Suprapubic skin (tissue), 4 donors: ENCODE measurements around the gene FUT4. TPM values are rescaled to one million over a fixed set of nuclear protein-coding genes. Genes with fewer than 3 reads are reported as not detected.
"Not testable (repeated sequence)": the region's sequence is repeated elsewhere in the genome, so short reads cannot be mapped to it uniquely, and the experiment has no call there.

Experiments
- DNase-seq, 2 donors: peaks; one replicate each; pipeline ENCODE4 v3.0.0-alpha.2; 2019; ENCODE audit warnings: low spot score in 2 of 2
- H3K27ac ChIP-seq: fragments of 200-600 bp; sonication (generic); one replicate; pipeline ENCODE4 v1.5.1; 2019
- H3K27me3 ChIP-seq: fragments of 200-600 bp; sonication (generic); one replicate; pipeline ENCODE4 v1.5.1; 2019
- H3K36me3 ChIP-seq: fragments of 200-600 bp; sonication (generic); one replicate; pipeline ENCODE4 v1.5.1; 2019
- H3K4me1 ChIP-seq: fragments of 200-600 bp; sonication (generic); one replicate; pipeline ENCODE4 v1.5.1; 2019
- H3K4me3 ChIP-seq: fragments of 200-600 bp; sonication (generic); one replicate; pipeline ENCODE4 v1.5.1; 2019; ENCODE audit warnings: mild to moderate bottlenecking
- H3K9me3 ChIP-seq: fragments of 200-600 bp; sonication (generic); one replicate; pipeline ENCODE4 v1.5.1; 2019
- CTCF ChIP-seq, 2 donors: fragments of 200-600 bp in 1 of 2; fragments of 450-650 bp in 1 of 2; sonication (generic) in 1 of 2; IDR thresholded peaks; one replicate each; pipeline ENCODE4 v1.5.1; 2016 to 2019; ENCODE audit warnings: antibody characterized with exemption in 2 of 2, mild to moderate bottlenecking in 1 of 2, moderate library complexity in 1 of 2
- EP300 ChIP-seq: sonication (generic); formaldehyde crosslinking; IDR thresholded peaks from one replicate; pipeline ENCODE4 v1.6.1; 2017; ENCODE audit warnings: antibody characterized with exemption
- POLR2A ChIP-seq, 2 donors: fragments of 450-650 bp; IDR thresholded peaks; one replicate each; pipeline ENCODE4 v1.6.1; 2017; ENCODE audit warnings: antibody characterized with exemption in 2 of 2, mild to moderate bottlenecking in 2 of 2, moderate library complexity in 2 of 2
- POLR2AphosphoS5 ChIP-seq, 3 donors: sonication (generic); formaldehyde crosslinking; IDR thresholded peaks; one replicate each; pipeline ENCODE4 v1.6.1; 2017; ENCODE audit warnings: antibody characterized with exemption in 3 of 3
- WGBS: methylation state at CpG from one replicate; pipeline ENCODE4 v1.1.5; 2018; 5-methylcytosine and 5-hydroxymethylcytosine counted together
- total RNA-seq, 4 donors: library from RNA; depleted of rRNA; stranded (reverse); fragments of >200 nt; gene quantifications; one replicate each; pipeline ENCODE4 v1.1.0, GENCODE V29; 2016

Gene FUT4
- total RNA-seq, 4 donors from 2014 or later = 1.6 to 3.5 (median 2.8) TPM

- TF ChIP-seq POLR2A (IDR thresholded peaks at IDR 0.05) = no peak
- TF ChIP-seq EP300 = no peak
- TF ChIP-seq CTCF (IDR thresholded peaks at IDR 0.05) = no peak
- no peak for TF ChIP-seq POLR2AphosphoS5 (IDR thresholded peaks at IDR 0.05)
- Histone ChIP-seq H3K4me1 (peaks cover 9% of the 10 kb centered on the region), H3K27me3 (no peaks in the 10 kb centered on the region), H3K4me3 (no peak overlapping the region), H3K36me3 (no peaks in the 10 kb centered on the region), H3K9me3 (no peaks in the 10 kb centered on the region), H3K27ac (no peak overlapping the region)
- WGBS = 93% methylated on average over 4 of the region's 4 CpGs
- DNase-seq = no peak
Measured at GRCh38 chr11:94568717-94569116, 25.0 kb downstream of the FUT4 start.

GRCh38 chr11:94572975-94573374 is 29.3 kb downstream of the FUT4 start:
- WGBS = 93% methylated on average over 2 of the region's 2 CpGs
- not testable (repeated sequence) for DNase-seq, H3K9me3 ChIP-seq, H3K4me1 ChIP-seq, H3K4me3 ChIP-seq, H3K27me3 ChIP-seq, H3K27ac ChIP-seq, H3K36me3 ChIP-seq

GRCh38 chr11:94574193-94574961 is 30.7 kb downstream of the FUT4 start:
- Histone ChIP-seq H3K27ac (peak overlapping the region; percentile 2), H3K36me3 (no peaks in the 10 kb centered on the region)

GRCh38 chr11:94576306-94576705 is 32.6 kb downstream of the FUT4 start:
- H3K4me3 ChIP-seq = no peak overlapping the region
- TF ChIP-seq CTCF (IDR thresholded peaks at IDR 0.05) (no peak), EP300 (no peak), POLR2AphosphoS5 (IDR thresholded peaks at IDR 0.05) (no peak), POLR2A (IDR thresholded peaks at IDR 0.05) (no peak)
- H3K27me3 ChIP-seq = no peaks in the 10 kb centered on the region
- H3K27ac ChIP-seq = no peak overlapping the region
- H3K9me3 ChIP-seq = no peaks in the 10 kb centered on the region
- 72% methylated on average over 5 of the region's 5 CpGs for whole genome bisulfite sequencing
- DNase-seq = no peak
- no peaks in the 10 kb centered on the region for H3K4me1 ChIP-seq
- H3K36me3 ChIP-seq = no peaks in the 10 kb centered on the region

More at GRCh38 chr11:94574193-94574961, 30.7 kb downstream of the FUT4 start:
- peak in 1 of 2 donors; percentile 64 for DNase-seq
- Histone ChIP-seq H3K4me1 (no peaks in the 10 kb centered on the region), H3K4me3 (no peak overlapping the region), H3K9me3 (no peaks in the 10 kb centered on the region), H3K27me3 (no peaks in the 10 kb centered on the region)
- TF ChIP-seq CTCF (IDR thresholded peaks at IDR 0.05) (no peak), POLR2A (IDR thresholded peaks at IDR 0.05) (no peak), POLR2AphosphoS5 (IDR thresholded peaks at IDR 0.05) (no peak), EP300 (no peak)
- WGBS = 76% methylated on average over 13 of the region's 13 CpGs

GRCh38 chr11:94577841-94578240 is 34.1 kb downstream of the FUT4 start:
- no peak for TF ChIP-seq POLR2AphosphoS5 (IDR thresholded peaks at IDR 0.05)
- TF ChIP-seq POLR2A (IDR thresholded peaks at IDR 0.05) = no peak
- no peak for TF ChIP-seq CTCF (IDR thresholded peaks at IDR 0.05)
- no peak for TF ChIP-seq EP300
- no peak overlapping the region for H3K27ac ChIP-seq
- no peaks in the 10 kb centered on the region for H3K9me3 ChIP-seq
- WGBS = 59% methylated on average over 3 of the region's 3 CpGs
- no peaks in the 10 kb centered on the region for H3K27me3 ChIP-seq
- H3K36me3 ChIP-seq = no peaks in the 10 kb centered on the region
- no peaks in the 10 kb centered on the region for H3K4me1 ChIP-seq
- H3K4me3 ChIP-seq = no peak overlapping the region
- DNase-seq = no peak
